Esophagus muscularis mucosa (tissue), 3 donors: Measurements from ENCODE around the gene MAPK4.

Experiments used
- CTCF ChIP-seq, 3 experiments: fragments of 200-600 bp in 2 of 3; fragments of 450-650 bp in 1 of 3; sonication (generic) in 2 of 3; IDR thresholded peaks; one replicate each; pipeline ENCODE4 v1.5.1; 2017 to 2019; ENCODE audit warnings: antibody characterized with exemption in 3 of 3, mild to moderate bottlenecking in 2 of 3, moderate library complexity in 1 of 3
- EP300 ChIP-seq: sonication (generic); formaldehyde crosslinking; IDR thresholded peaks from one replicate; pipeline ENCODE4 v1.6.1; 2017; ENCODE audit warnings: antibody characterized with exemption

DNA sequence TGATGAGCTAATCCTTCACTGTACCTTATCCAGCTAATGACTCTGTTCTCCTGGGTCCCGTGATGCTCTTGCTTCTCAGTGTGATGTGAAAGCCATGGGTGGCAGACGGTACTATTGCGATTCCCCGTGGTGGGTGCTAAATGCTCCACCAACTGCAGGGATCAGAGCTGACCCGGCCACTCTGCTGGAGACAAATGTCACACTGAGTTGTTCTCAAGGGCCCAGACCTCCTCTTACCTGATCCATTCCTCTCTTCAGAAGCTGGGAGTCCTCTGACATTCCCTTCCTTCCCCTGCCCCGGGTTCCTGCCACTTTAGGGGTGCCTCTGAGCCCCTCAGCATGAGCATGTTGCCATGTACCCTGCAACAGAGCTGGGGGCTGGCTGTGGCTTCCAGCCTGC, 105.1 kb downstream of the MAPK4 start:
- no peak for TF ChIP-seq CTCF (IDR thresholded peaks at IDR 0.05)
- no peak for TF ChIP-seq EP300
